Activated CD4-positive, alpha-beta T cell treated with anti-CD3 and anti-CD28 coated beads, Interleukin-2, amount 10 ng/mL, durations not matched to agents 24 days and 14 days (primary cell): ENCODE measurements around the gene NCOA4. TPM values are rescaled to one million over a fixed set of nuclear protein-coding genes. Genes with fewer than 3 reads are reported as not detected.

Experiments
- DNase-seq: peaks from one replicate; pipeline ENCODE4 v3.0.0; 2022
- H3K27ac Mint-ChIP-seq: one replicate; pipeline ENCODE4 v1.8.0; 2022; ENCODE audit warnings: mild to moderate bottlenecking, mixed read lengths
- H3K27me3 Mint-ChIP-seq: one replicate; pipeline ENCODE4 v1.8.0; 2022; ENCODE audit warnings: mixed read lengths
- H3K36me3 Mint-ChIP-seq: one replicate; pipeline ENCODE4 v1.8.0; 2022; ENCODE audit warnings: low read depth, mild to moderate bottlenecking, mixed read lengths
- H3K4me1 Mint-ChIP-seq: one replicate; pipeline ENCODE4 v1.8.0; 2021; ENCODE audit warnings: mixed read lengths
- H3K4me3 Mint-ChIP-seq: one replicate; pipeline ENCODE4 v1.8.0; 2022; ENCODE audit warnings: mild to moderate bottlenecking, moderate library complexity, mixed read lengths
- H3K9me3 Mint-ChIP-seq: one replicate; pipeline ENCODE4 v1.8.0; 2021; ENCODE audit warnings: mixed read lengths
- intact Hi-C: fragments of 100-400 bp; cut with micrococcal nuclease; formaldehyde crosslinking; loops from one replicate; pipeline ENCODE4 v1.15.1; 2023
- total RNA-seq: library from RNA; stranded (reverse); gene quantifications from 2 replicates; pipeline ENCODE4 v1.2.3, GENCODE V29; 2022

Gene NCOA4
- total RNA-seq, 1 donor from 2014 or later: 98.2 TPM

- H3K27ac Mint-ChIP-seq: no peak overlapping the region
- intact Hi-C loops: no loop called here
- H3K27me3 Mint-ChIP-seq: peaks cover 11% of the 10 kb centered on the region
- no peaks in the 10 kb centered on the region for H3K36me3 Mint-ChIP-seq
- no peaks in the 10 kb centered on the region for H3K4me1 Mint-ChIP-seq
- no peaks in the 10 kb centered on the region for H3K9me3 Mint-ChIP-seq
- DNase-seq: no peak
- no peak overlapping the region for H3K4me3 Mint-ChIP-seq
Observed at GRCh38 chr10:46040004-46040403, 9.6 kb upstream of the NCOA4 start.

DNA sequence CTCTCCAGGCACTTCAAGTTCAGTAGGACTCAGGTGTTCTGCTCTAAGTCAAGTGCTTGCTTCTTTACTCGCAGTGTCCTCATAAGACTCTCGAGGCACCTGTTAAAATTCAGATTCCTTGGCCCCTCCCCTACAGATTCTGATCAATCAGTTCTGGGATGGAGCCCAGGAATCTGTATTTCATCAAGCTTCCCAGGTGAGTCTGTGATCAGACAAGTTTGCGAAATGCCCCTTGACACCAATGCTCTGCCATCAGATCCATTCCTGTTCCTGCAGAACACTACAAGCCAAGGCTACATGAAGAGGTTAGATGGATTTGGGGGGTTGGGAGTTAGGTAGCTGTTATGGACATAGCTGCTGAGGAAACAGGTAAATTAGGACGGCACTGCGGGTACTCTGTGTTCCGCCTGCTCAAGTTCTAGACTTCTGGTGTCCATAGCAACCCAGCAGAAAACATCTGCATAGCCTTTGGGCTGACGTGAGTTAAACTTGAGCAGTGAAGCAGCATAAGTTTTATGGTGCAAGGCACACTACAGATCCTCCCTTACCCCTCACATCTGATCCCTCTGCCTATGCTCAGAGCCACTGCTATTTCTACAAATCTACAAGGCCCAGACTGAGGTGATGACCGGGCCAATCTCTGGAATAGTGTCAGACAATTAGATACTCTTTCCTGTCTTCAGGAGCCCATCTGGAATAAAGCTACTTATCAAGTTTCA is 6.8 kb upstream of the NCOA4 start:
- peaks cover 4% of the 10 kb centered on the region for H3K4me1 Mint-ChIP-seq
- H3K4me3 Mint-ChIP-seq: no peak overlapping the region
- H3K9me3 Mint-ChIP-seq: no peaks in the 10 kb centered on the region
- no peak overlapping the region for H3K27ac Mint-ChIP-seq
- DNase-seq: no peak
- peaks cover 6% of the 10 kb centered on the region for H3K27me3 Mint-ChIP-seq
- H3K36me3 Mint-ChIP-seq: no peaks in the 10 kb centered on the region
- intact Hi-C loops: loop anchor here (10.0 kb wide), 1 partner anchor 228 kb away; no protein-coding TSS in a partner anchor

- Mint-ChIP-seq H3K4me1 (peaks cover 8% of the 10 kb centered on the region), H3K27ac (no peak overlapping the region), H3K4me3 (no peak overlapping the region), H3K36me3 (no peaks in the 10 kb centered on the region), H3K9me3 (no peaks in the 10 kb centered on the region), H3K27me3 (peaks cover 6% of the 10 kb centered on the region)
- DNase-seq: no peak
- intact Hi-C loops: loop anchor here (10.0 kb wide), 1 partner anchor 229 kb away; no protein-coding TSS in a partner anchor
Observed at GRCh38 chr10:46035923-46036849, 5.8 kb upstream of the NCOA4 start.

DNA sequence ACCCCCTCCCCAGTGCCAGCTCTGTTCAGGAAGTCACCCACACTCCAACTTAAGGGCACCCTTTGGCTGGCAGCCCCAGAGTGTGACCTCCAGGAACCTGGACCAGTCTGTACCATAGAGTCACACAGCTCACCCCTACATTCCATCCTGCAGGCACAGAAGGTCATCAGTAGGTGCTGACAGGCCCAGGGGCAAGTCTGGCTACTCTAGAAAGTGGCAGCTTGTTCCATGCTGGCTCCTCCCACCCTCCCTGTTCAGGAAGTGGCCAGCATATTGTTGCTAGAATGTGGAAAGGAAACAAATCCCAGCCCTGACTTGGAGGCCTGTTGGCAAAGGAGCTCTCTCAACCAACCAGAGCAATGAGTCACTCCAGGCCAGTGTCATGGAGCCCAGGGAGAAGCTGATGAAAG is 3.2 kb upstream of the NCOA4 start:
- H3K27me3 Mint-ChIP-seq: peaks cover 1% of the 10 kb centered on the region
- H3K36me3 Mint-ChIP-seq: peaks cover 2% of the 10 kb centered on the region
- H3K4me3 Mint-ChIP-seq: no peak overlapping the region
- no peak for DNase-seq
- no peak overlapping the region for H3K27ac Mint-ChIP-seq
- no peaks in the 10 kb centered on the region for H3K9me3 Mint-ChIP-seq
- H3K4me1 Mint-ChIP-seq: peaks cover 23% of the 10 kb centered on the region
- intact Hi-C loops: loop anchor here (10.0 kb wide), 1 partner anchor 231 kb away; no protein-coding TSS in a partner anchor

GRCh38 chr10:46031648-46032532 is 1.5 kb upstream of the NCOA4 start:
- no peak overlapping the region for H3K27ac Mint-ChIP-seq
- H3K4me1 Mint-ChIP-seq: peaks cover 36% of the 10 kb centered on the region
- H3K9me3 Mint-ChIP-seq: no peaks in the 10 kb centered on the region
- H3K27me3 Mint-ChIP-seq: peaks cover 1% of the 10 kb centered on the region
- DNase-seq: no peak
- peaks cover 4% of the 10 kb centered on the region for H3K36me3 Mint-ChIP-seq
- no peak overlapping the region for H3K4me3 Mint-ChIP-seq
- intact Hi-C loops: loop anchor here (2.0 to 10.0 kb wide), 3 partner anchors 59 to 233 kb away; partner anchors contain the start of gene TIMM23

- H3K4me1 Mint-ChIP-seq: peaks cover 46% of the 10 kb centered on the region
- H3K27me3 Mint-ChIP-seq: no peaks in the 10 kb centered on the region
- H3K4me3 Mint-ChIP-seq: peak overlapping the region; percentile 98
- peak overlapping the region; percentile 97 for H3K27ac Mint-ChIP-seq
- H3K36me3 Mint-ChIP-seq: peaks cover 9% of the 10 kb centered on the region
- H3K9me3 Mint-ChIP-seq: no peaks in the 10 kb centered on the region
- intact Hi-C loops: loop anchor here (2.0 to 10.0 kb wide), 6 partner anchors 57 to 792 kb away; partner anchors contain the start of genes ANTXRL and TIMM23
- peak; percentile 58 for DNase-seq
Observed at GRCh38 chr10:46029461-46030030, 877 bp downstream of the NCOA4 start.

GRCh38 chr10:46028584-46029460 is 1.6 kb downstream of the NCOA4 start:
- Mint-ChIP-seq H3K27ac (peak overlapping the region; percentile 97), H3K36me3 (peaks cover 9% of the 10 kb centered on the region), H3K27me3 (no peaks in the 10 kb centered on the region), H3K4me1 (peaks cover 52% of the 10 kb centered on the region), H3K9me3 (no peaks in the 10 kb centered on the region), H3K4me3 (peak overlapping the region; percentile 98)
- peak; percentile 81 for DNase-seq
- intact Hi-C loops: loop anchor here (5.0 to 10.0 kb wide), 3 partner anchors 256 to 792 kb away; partner anchors contain the start of gene ANTXRL

GRCh38 chr10:46026106-46026505 is 4.3 kb downstream of the NCOA4 start:
- intact Hi-C loops: loop anchor here (5.0 to 10.0 kb wide), 3 partner anchors 259 to 789 kb away; partner anchors contain the start of gene ANTXRL
- H3K36me3 Mint-ChIP-seq: peaks cover 12% of the 10 kb centered on the region
- no peak overlapping the region for H3K4me3 Mint-ChIP-seq
- DNase-seq: no peak
- peaks cover 57% of the 10 kb centered on the region for H3K4me1 Mint-ChIP-seq
- no peaks in the 10 kb centered on the region for H3K27me3 Mint-ChIP-seq
- no peak overlapping the region for H3K27ac Mint-ChIP-seq
- no peaks in the 10 kb centered on the region for H3K9me3 Mint-ChIP-seq

DNA sequence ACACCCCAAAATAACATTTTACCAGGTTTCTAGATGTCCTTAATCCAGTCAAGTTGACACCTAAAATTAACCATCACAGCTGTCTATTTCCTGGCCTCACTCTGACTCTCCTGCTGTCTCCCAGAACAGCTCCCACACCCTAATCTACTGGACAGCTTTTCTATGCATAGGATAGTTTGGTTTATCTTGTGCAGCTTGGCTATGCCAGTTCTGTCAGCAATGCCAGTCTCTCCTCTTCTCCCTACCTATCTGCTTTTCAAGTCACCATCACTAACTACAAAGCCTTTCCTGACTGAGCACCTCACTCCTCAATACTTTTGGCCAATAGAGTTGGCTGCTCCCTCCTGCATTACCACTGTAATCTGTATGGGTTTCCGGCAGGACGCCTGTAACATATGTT is 5.0 kb downstream of the NCOA4 start:
- peaks cover 9% of the 10 kb centered on the region for H3K36me3 Mint-ChIP-seq
- H3K27ac Mint-ChIP-seq: no peak overlapping the region
- no peak overlapping the region for H3K4me3 Mint-ChIP-seq
- intact Hi-C loops: loop anchor here (5.0 to 10.0 kb wide), 3 partner anchors 259 to 788 kb away; partner anchors contain the start of gene ANTXRL
- H3K27me3 Mint-ChIP-seq: no peaks in the 10 kb centered on the region
- DNase-seq: no peak
- no peaks in the 10 kb centered on the region for H3K9me3 Mint-ChIP-seq
- peaks cover 56% of the 10 kb centered on the region for H3K4me1 Mint-ChIP-seq

- intact Hi-C loops: loop anchor here (5.0 to 10.0 kb wide), 3 partner anchors 260 to 788 kb away; partner anchors contain the start of gene ANTXRL
- H3K4me3 Mint-ChIP-seq: no peak overlapping the region
- no peaks in the 10 kb centered on the region for H3K27me3 Mint-ChIP-seq
- H3K36me3 Mint-ChIP-seq: peaks cover 9% of the 10 kb centered on the region
- peaks cover 60% of the 10 kb centered on the region for H3K4me1 Mint-ChIP-seq
- H3K27ac Mint-ChIP-seq: no peak overlapping the region
- DNase-seq: no peak
- H3K9me3 Mint-ChIP-seq: no peaks in the 10 kb centered on the region
Observed at GRCh38 chr10:46024948-46025347, 5.5 kb downstream of the NCOA4 start.

DNA sequence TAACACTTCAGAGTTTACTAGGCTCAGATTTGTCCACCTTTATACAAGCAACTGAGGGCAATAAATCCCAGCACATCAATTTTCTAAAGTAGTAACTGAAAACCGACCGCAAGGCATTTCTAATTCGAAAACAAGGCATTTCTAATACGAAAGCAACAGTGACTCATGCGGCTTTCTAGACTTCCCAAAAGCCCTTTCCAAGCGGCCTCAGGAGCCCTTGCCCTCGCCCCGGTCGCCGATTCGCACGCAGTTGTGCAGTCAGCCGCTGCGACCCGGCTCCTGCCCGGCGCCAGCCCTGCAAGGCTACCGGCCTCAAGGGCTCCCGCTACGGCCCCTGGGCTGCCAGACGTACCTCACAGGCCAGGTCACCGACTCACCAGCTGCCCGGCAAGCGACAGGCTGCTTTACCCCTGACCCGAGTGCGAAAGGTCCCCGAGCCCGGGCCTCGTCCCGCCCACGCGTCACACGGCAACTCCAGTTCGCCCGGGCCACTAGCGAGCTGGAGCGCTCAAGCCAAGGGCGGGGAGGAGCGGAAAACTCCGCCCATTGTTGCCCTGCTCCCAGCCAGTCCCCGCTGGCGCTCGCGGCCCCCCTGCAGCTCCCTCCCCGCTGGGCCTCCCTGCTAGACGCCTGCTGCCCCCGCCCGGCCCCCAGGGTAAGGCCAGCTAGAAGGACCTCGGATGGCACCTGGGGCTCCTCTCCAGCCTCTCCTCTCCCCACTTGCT is 7.3 kb downstream of the NCOA4 start:
- H3K4me3 Mint-ChIP-seq: peak overlapping the region; percentile 85
- intact Hi-C loops: loop anchor here (10.0 kb wide), 2 partner anchors 262 to 428 kb away; partner anchors contain the start of gene ANTXRL
- H3K27me3 Mint-ChIP-seq: no peaks in the 10 kb centered on the region
- peak overlapping the region; percentile 72 for H3K27ac Mint-ChIP-seq
- peaks cover 58% of the 10 kb centered on the region for H3K4me1 Mint-ChIP-seq
- H3K9me3 Mint-ChIP-seq: no peaks in the 10 kb centered on the region
- peak; percentile 95 for DNase-seq
- H3K36me3 Mint-ChIP-seq: peaks cover 9% of the 10 kb centered on the region
